Endothelial cell of umbilical vein (primary cell): Measurements from ENCODE around the gene ENAH. TPM values are rescaled to one million over a fixed set of nuclear protein-coding genes. Genes with fewer than 3 reads are reported as not detected.
A peak's percentile ranks its signal among the peaks of the same experiment; 100 is the strongest.
"Not testable (repeated sequence)": the region's sequence is repeated elsewhere in the genome, so short reads cannot be mapped to it uniquely, and the experiment has no call there.

Experiments
- BruUV-seq: library from RNA; stranded (reverse); fragments of 400-500 nt; replicated peaks from 2 replicates; lab custom pipeline; 2021; lab: Mats Ljungman, UMichigan
- CTCF ChIA-PET: fragments of 300-600, 350-600 bp; sonication (Branson Sonifier 250); formaldehyde crosslinking; loops from one replicate; lab custom pipeline; 2021; ENCODE audit warnings: antibody characterized with exemption, inconsistent platforms; lab: Charles Lee
- POLR2A ChIA-PET: fragments of 300-600, 350-600 bp; sonication (Branson Sonifier 250); formaldehyde crosslinking; loops from one replicate; lab custom pipeline; 2021; ENCODE audit warnings: antibody characterized with exemption, inconsistent platforms; lab: Charles Lee
- DNase-seq: peaks from one replicate; pipeline ENCODE4 v3.0.0-alpha.2; 2011; ENCODE audit warnings: low read depth, low spot score
- FAIRE-seq: peaks from 2 replicates; lab custom pipeline; 2011; peaks lifted over from hg19 to GRCh38; lab: Jason Lieb, UNC
- H2AFZ ChIP-seq: 2 replicates; pipeline ENCODE4 v1.6.0; 2012; ENCODE audit warnings: low read depth, low read length, control low read depth, inconsistent platforms
- H3K27ac ChIP-seq: 2 replicates; pipeline ENCODE4 v1.5.1; 2011; ENCODE audit warnings: low read depth, mild to moderate bottlenecking, control low read depth, low read length, moderate library complexity; ENCODE audit not compliant: insufficient read depth
- H3K27me3 ChIP-seq, 2 experiments: 2 replicates each; pipeline versions ENCODE4 v1.6.0 to v1.6.1; 2011; ENCODE audit warnings: low read length in 2 of 2, mixed read lengths in 1 of 2; ENCODE audit not compliant: control insufficient read depth in 2 of 2, insufficient read depth in 2 of 2
- H3K36me3 ChIP-seq, 2 experiments: 2 replicates in 1 of 2; 3 replicates in 1 of 2; pipeline ENCODE4 v1.5.1; 2011; ENCODE audit warnings: low read length in 2 of 2, mild to moderate bottlenecking in 1 of 2, moderate library complexity in 1 of 2; ENCODE audit not compliant: control insufficient read depth in 2 of 2, insufficient read depth in 2 of 2; ENCODE audit errors: extremely low read depth in 1 of 2
- H3K4me1 ChIP-seq: 3 replicates; pipeline ENCODE4 v1.5.1; 2011; ENCODE audit warnings: mild to moderate bottlenecking, low read length; ENCODE audit not compliant: control insufficient read depth, insufficient read depth; ENCODE audit errors: extremely low read depth
- H3K4me2 ChIP-seq: 2 replicates; pipeline ENCODE4 v1.6.1; 2011; ENCODE audit warnings: low read length, control low read depth, mixed read lengths; ENCODE audit not compliant: insufficient read depth
- H3K4me3 ChIP-seq, 3 experiments: fragments of 200-600 bp in 1 of 3; sonication (generic), shearing (Covaris generic) in 1 of 3; replicated peaks in 1 of 3; 2 replicates each; pipeline ENCODE4 v1.5.1; 2011 to 2016; ENCODE audit warnings: control low read depth in 3 of 3, low read length in 3 of 3, mild to moderate bottlenecking in 2 of 3, inconsistent platforms in 1 of 3, low read depth in 1 of 3, moderate library complexity in 1 of 3; ENCODE audit not compliant: insufficient read depth in 1 of 3
- H3K79me2 ChIP-seq: 2 replicates; pipeline ENCODE4 v1.6.0; 2012; ENCODE audit warnings: low read length, inconsistent platforms; ENCODE audit not compliant: control insufficient read depth, insufficient read depth
- H3K9ac ChIP-seq: replicated peaks from 2 replicates; pipeline ENCODE3; 2011; ENCODE audit warnings: low read length, control low read depth; ENCODE audit not compliant: insufficient read depth; ENCODE audit errors: extremely low read depth
- H3K9me1 ChIP-seq: replicated peaks from 3 replicates; pipeline ENCODE4 v1.6.0; 2011; ENCODE audit warnings: mild to moderate bottlenecking, low read length; ENCODE audit not compliant: control insufficient read depth, insufficient read depth; ENCODE audit errors: extremely low read depth
- H3K9me3 ChIP-seq: replicated peaks from 2 replicates; pipeline ENCODE4 v1.5.1; 2012; ENCODE audit warnings: low read length, inconsistent platforms; ENCODE audit not compliant: control insufficient read depth, insufficient read depth
- H4K20me1 ChIP-seq: replicated peaks from 2 replicates; pipeline ENCODE3; 2011; ENCODE audit warnings: mild to moderate bottlenecking, low read length; ENCODE audit not compliant: control insufficient read depth, insufficient read depth; ENCODE audit errors: extremely low read depth
- CTCF ChIP-seq, 2 donors: IDR thresholded peaks; 1 replicate in 1 of 2; 2 replicates in 1 of 2; pipeline ENCODE4 v1.5.1; 2011; ENCODE audit warnings: low read length in 2 of 2, mild to moderate bottlenecking in 2 of 2, moderate library complexity in 2 of 2, control low read depth in 1 of 2, inconsistent platforms in 1 of 2, low read depth in 1 of 2; ENCODE audit not compliant: insufficient read depth in 1 of 2; ENCODE audit errors: extremely low read depth in 1 of 2
- EZH2 ChIP-seq: IDR thresholded peaks from 2 replicates; pipeline ENCODE4 v1.6.1; 2012; ENCODE audit warnings: borderline replicate concordance, low read depth, mild to moderate bottlenecking, moderate library complexity, low read length, inconsistent platforms; ENCODE audit not compliant: severe bottlenecking
- FOS ChIP-seq: IDR thresholded peaks from 2 replicates; pipeline ENCODE4 v1.6.1; 2011; ENCODE audit warnings: mild to moderate bottlenecking, low read length, moderate library complexity, borderline replicate concordance; ENCODE audit not compliant: insufficient read depth
- GATA2 ChIP-seq: IDR thresholded peaks from 2 replicates; pipeline ENCODE4 v1.7.0; 2011; ENCODE audit warnings: low read depth, mild to moderate bottlenecking, moderate library complexity, mixed read lengths, low read length; ENCODE audit not compliant: insufficient read length, insufficient read depth
- JUN ChIP-seq: IDR thresholded peaks from 2 replicates; pipeline ENCODE4 v1.6.1; 2011; ENCODE audit warnings: borderline replicate concordance, low read depth; ENCODE audit not compliant: insufficient read length, insufficient read depth
- MAX ChIP-seq: IDR thresholded peaks from 2 replicates; pipeline ENCODE4 v1.6.1; 2011; ENCODE audit not compliant: insufficient read depth, insufficient read length
- MYC ChIP-seq: IDR thresholded peaks from one replicate; pipeline ENCODE4 v1.6.1; 2011; ENCODE audit warnings: mild to moderate bottlenecking, low read depth, low read length
- POLR2A ChIP-seq: IDR thresholded peaks from 2 replicates; pipeline ENCODE4 v1.6.1; 2012; ENCODE audit warnings: low read depth, mild to moderate bottlenecking, control low read depth, low read length
- POLR2AphosphoS5 ChIP-seq: IDR thresholded peaks from 2 replicates; pipeline ENCODE4 v1.6.1; 2012; ENCODE audit warnings: low read depth, mild to moderate bottlenecking, control low read depth, low read length, moderate library complexity; ENCODE audit not compliant: insufficient read depth
- dilution Hi-C: fragments of 300-500 bp; cut with MboI; formaldehyde crosslinking; loops from one replicate; pipeline ENCODE4 v1.15.0; 2019; ENCODE audit warnings: low sequenced_read_pairs; ENCODE audit not compliant: extremely low pct_ligation_motif_present
- intact Hi-C: fragments of 100-400 bp; cut with micrococcal nuclease; formaldehyde crosslinking; loops from one replicate; pipeline ENCODE4 v1.10.0; 2022
- polyA plus RNA-seq, 4 experiments: library from polyadenylated mRNA; depleted of rRNA in 3 of 4; stranded (reverse) in 3 of 4; unstranded in 1 of 4; fragments of >200 nt; gene quantifications; 2 replicates each; pipeline versions ENCODE4 v1.2.1 to v1.2.3, GENCODE V29; 2011 to 2012; ENCODE audit warnings: missing spikeins in 1 of 4
- total RNA-seq: library from RNA; stranded (reverse); gene quantifications from 2 replicates; pipeline ENCODE4 v1.2.3, GENCODE V29; 2021

The ENAH gene
- total and polyA plus RNA-seq, 2 donors (not counting 3 experiments of a cell fraction or from before 2014, with no cell fraction given), result 19.9 to 95.6 TPM

- POLR2A ChIA-PET, result interaction anchor here (1.6 kb wide), 1 partner anchor 120 kb away, joined by 5 read pairs; the partner anchor contains the start of gene SRP9
- dilution Hi-C loops, result no loop called here
These were observed 4.6 kb upstream of the ENAH start for GRCh38 chr1:225657462-225657989.

GRCh38 chr1:225656259-225656655 is 3.3 kb upstream of the ENAH start:
- intact Hi-C loops, H3K36me3 ChIP-seq, H3K9me1 ChIP-seq, DNase-seq, dilution Hi-C loops, FAIRE-seq, H4K20me1 ChIP-seq, H3K9me3 ChIP-seq, BruUV-seq, H2AFZ ChIP-seq, H3K27me3 ChIP-seq, H3K4me3 ChIP-seq: not testable (repeated sequence)
- Histone ChIP-seq H3K79me2 (peaks cover 15% of the 10 kb centered on the region), H3K4me1 (peaks cover 41% of the 10 kb centered on the region), H3K27ac (peak overlapping the region; percentile 73), H3K4me2 (peak overlapping the region; percentile 69), H3K9ac (peak overlapping the region; percentile 30)
- POLR2A ChIA-PET, result interaction anchor here (0.8 kb wide), 1 partner anchor 12 kb away, joined by 3 read pairs; no protein-coding TSS in a partner anchor
- CTCF ChIA-PET, result interaction anchor here (4.1 kb wide), 1 partner anchor 116 kb away, joined by 34 read pairs; no protein-coding TSS in a partner anchor

More at GRCh38 chr1:225657462-225657989, 4.6 kb upstream of the ENAH start:
- Histone ChIP-seq H3K27ac (peak overlapping the region; percentile 55), H3K27me3 (no peaks in the 10 kb centered on the region), H3K4me3 (no peak overlapping the region), H3K9me1 (no peaks in the 10 kb centered on the region), H3K4me2 (peak overlapping the region; percentile 60), H3K9me3 (no peaks in the 10 kb centered on the region), H3K36me3 (no peaks in the 10 kb centered on the region), H3K4me1 (peaks cover 37% of the 10 kb centered on the region), H2AFZ (peak overlapping the region; percentile 62), H4K20me1 (no peaks in the 10 kb centered on the region), H3K79me2 (peaks cover 2% of the 10 kb centered on the region), H3K9ac (no peak overlapping the region)
- FAIRE-seq (peak; percentile 87), DNase-seq (peak; percentile 75)
- TF ChIP-seq EZH2 (no peak), GATA2 (peak; percentile 96), MYC (no peak), MAX (no peak), POLR2AphosphoS5 (peak; percentile 28), POLR2A (no peak), JUN (peak; percentile 53), FOS (peak; percentile 61), CTCF (IDR thresholded peaks at IDR 0.05; ENCODE audit: extremely low read depth in 1 of 2, insufficient read depth in 1 of 2, low read depth in 1 of 2, low read length in 2 of 2) (no peak)
- intact Hi-C loops, result no loop called here
- CTCF ChIA-PET, result interaction anchor here (0.8 to 4.1 kb wide), 2 partner anchors 110 to 115 kb away, joined by 3 to 34 read pairs; no protein-coding TSS in a partner anchor
- BruUV-seq, result no TSS peak
